Activated T-cell treated with anti-CD3 and anti-CD28 coated beads, Interleukin-2, amount 50 U/mL, for 72 hours (primary cell): ENCODE data around the gene MREG. TPM values are rescaled to one million over a fixed set of nuclear protein-coding genes. Genes with fewer than 3 reads are reported as not detected.

Source experiments
- ATAC-seq, 2 donors: fragments of 150-1000 bp; cut with Tn5 transposase; replicated peaks in 1 of 2; 2 replicates each; pipeline ENCODE4 v1.10.0; 2021; ENCODE audit warnings: moderate library complexity in 2 of 2, mild to moderate bottlenecking in 1 of 2
- DNase-seq, 2 donors: peaks; one replicate each; pipeline ENCODE4 v3.0.0; 2021 to 2022; ENCODE audit warnings: mixed read lengths in 1 of 2
- H3K27ac Mint-ChIP-seq: one replicate; pipeline ENCODE4 v1.8.0; 2022; ENCODE audit warnings: mild to moderate bottlenecking, moderate library complexity, mixed read lengths
- H3K27me3 Mint-ChIP-seq: one replicate; pipeline ENCODE4 v1.8.0; 2022; ENCODE audit warnings: low read depth, mixed read lengths
- H3K36me3 Mint-ChIP-seq, 2 donors: one replicate each; pipeline ENCODE4 v1.8.0; 2022; ENCODE audit warnings: mixed read lengths in 2 of 2, mild to moderate bottlenecking in 1 of 2; ENCODE audit not compliant: insufficient read depth in 2 of 2
- H3K4me1 Mint-ChIP-seq: one replicate; pipeline ENCODE4 v1.8.0; 2022; ENCODE audit warnings: low read depth, mixed read lengths
- H3K4me3 Mint-ChIP-seq, 2 donors: one replicate each; pipeline ENCODE4 v1.8.0; 2022; ENCODE audit warnings: mild to moderate bottlenecking in 2 of 2, mixed read lengths in 2 of 2, moderate library complexity in 2 of 2
- H3K9me3 Mint-ChIP-seq, 2 donors: one replicate each; pipeline ENCODE4 v1.8.0; 2022; ENCODE audit warnings: mixed read lengths in 2 of 2
- total RNA-seq, 2 donors: library from RNA; stranded (reverse); gene quantifications; one replicate each; pipeline ENCODE4 v1.2.3, GENCODE V29; 2022

Gene MREG
- total RNA-seq, 2 donors from 2014 or later = 9.0 to 10.8 TPM

DNA sequence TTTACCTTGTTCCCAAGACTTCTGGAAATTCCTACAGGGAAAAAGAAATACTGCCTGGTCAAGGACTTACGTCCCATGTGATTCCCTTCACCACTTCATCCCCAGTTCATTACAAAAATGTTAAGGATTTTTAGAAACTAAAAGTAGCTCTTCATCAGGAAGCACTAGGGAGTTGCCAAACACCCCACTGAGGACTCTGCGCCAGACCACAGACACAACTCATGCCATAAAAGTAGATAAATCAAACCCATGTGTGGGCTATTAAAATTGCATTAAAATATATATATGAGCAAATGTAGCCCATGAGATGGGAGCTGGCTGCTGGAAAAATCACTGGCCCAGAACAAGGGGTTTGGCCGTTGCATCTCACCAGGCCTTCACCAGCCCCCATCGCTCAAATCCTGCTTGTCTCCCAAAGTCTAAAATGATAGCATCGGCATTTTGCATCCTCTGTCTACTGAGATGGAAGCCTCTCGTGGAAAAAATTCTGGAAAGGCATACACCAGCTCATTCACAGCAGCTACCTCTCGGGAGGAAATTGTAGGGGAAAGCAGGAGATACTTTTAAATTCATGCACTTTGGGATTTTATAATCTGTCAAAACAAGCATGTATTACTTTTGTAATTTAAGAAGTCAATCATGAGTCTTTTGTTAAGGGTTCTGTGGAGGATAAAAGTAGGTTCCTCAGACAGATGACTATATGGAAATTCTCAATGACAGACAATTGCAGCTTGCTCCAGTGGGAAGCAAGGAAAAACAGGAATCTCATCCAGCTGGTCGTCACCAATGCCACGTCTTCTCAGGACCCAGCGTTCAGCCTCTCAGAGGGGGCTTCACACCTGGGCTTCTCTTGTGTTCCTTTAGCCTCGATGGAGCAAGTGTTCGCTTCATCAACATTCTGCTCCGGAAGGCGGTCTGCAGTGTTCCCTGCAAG is 113.9 kb downstream of the MREG start:
- DNase-seq (no peak), ATAC-seq (no peak)
- Mint-ChIP-seq H3K27ac (no peak overlapping the region), H3K4me1 (peaks cover 5% of the 10 kb centered on the region), H3K9me3 (no peaks in the 10 kb centered on the region), H3K36me3 (no peaks in the 10 kb centered on the region), H3K27me3 (peaks cover 30% of the 10 kb centered on the region), H3K4me3 (no peak overlapping the region)

DNA sequence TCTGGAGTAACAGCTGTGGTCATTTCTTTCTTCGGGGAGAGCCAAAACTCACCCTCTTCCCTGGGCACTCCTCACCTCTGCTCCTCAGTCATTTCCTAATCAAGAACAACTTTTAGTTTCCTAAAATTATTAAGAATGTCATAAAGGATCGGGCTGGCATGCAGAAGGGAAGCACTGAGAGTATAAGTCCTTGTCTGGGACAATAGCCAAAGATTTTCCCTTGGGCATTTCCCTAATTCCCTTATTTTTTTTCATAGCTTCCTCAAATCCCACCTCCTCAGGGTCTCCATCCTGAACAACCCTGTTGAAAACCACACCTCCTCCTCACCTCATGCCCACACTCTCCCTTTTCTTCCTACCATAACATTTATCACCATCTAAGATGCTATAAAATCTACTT is 115.0 kb downstream of the MREG start:
- Mint-ChIP-seq H3K36me3 (no peaks in the 10 kb centered on the region), H3K9me3 (no peaks in the 10 kb centered on the region), H3K27me3 (peaks cover 30% of the 10 kb centered on the region), H3K27ac (no peak overlapping the region), H3K4me1 (peaks cover 5% of the 10 kb centered on the region), H3K4me3 (no peak overlapping the region)
- ATAC-seq = no peak
- no peak for DNase-seq

DNA sequence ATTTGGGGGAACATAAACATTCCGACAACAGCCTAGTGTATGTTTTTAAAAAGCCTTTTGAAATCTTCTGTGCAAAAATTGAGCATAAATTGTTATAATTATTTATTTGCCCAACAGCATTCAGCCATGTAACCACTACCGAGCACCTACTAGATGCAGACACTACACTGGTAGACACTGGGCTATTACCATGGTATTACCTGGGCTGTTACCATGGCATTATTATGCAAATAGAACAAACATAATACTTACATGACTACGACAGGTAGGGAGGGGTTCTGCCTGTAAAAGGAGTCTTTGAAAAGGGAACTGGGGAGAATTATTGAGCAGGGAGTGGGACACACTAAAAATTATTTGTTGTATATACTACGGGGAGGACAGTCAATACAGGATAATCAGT is 116.4 kb downstream of the MREG start:
- Mint-ChIP-seq H3K36me3 (no peaks in the 10 kb centered on the region), H3K9me3 (no peaks in the 10 kb centered on the region), H3K4me1 (peaks cover 5% of the 10 kb centered on the region), H3K27me3 (peaks cover 16% of the 10 kb centered on the region), H3K27ac (no peak overlapping the region), H3K4me3 (no peak overlapping the region)
- DNase-seq (no peak), ATAC-seq (no peak)

DNA sequence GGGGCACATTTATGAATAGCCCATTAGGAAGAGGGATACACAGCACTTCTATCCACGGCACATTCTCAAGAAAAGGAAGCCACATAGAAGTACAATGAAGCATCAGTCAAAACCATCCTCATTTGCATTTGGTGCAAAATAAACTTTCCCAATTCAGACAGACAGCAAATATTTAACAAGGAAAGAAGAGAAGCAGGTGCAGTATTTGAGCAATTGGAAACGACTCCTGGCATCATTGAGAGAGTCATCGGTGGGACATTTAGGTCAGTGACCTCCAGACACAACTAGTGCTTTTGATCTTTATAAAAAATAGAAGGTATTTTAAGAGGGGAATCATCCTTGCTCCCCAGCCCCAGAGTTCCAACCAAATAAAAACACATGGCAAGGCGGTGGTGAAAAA is 118.0 kb downstream of the MREG start:
- peaks cover 4% of the 10 kb centered on the region for H3K27me3 Mint-ChIP-seq
- ATAC-seq = no peak
- no peak overlapping the region for H3K4me3 Mint-ChIP-seq
- H3K36me3 Mint-ChIP-seq = no peaks in the 10 kb centered on the region
- DNase-seq = no peak
- H3K4me1 Mint-ChIP-seq = no peaks in the 10 kb centered on the region
- H3K9me3 Mint-ChIP-seq = no peaks in the 10 kb centered on the region
- no peak overlapping the region for H3K27ac Mint-ChIP-seq

Other genes starting within 250 kb of the MREG start
- gene PECR, start 68.3 kb upstream of the MREG start, total RNA-seq = 10 to 100 TPM; 28.4 to 29.7 TPM
- gene TMEM169, start 68.4 kb upstream of the MREG start, total RNA-seq = 1 to 10 TPM; 1.6 TPM
- 100 to 1,000 TPM; 300 to 324 TPM for gene XRCC5, start 95.8 kb upstream of the MREG start, total RNA-seq